ENCODE data around the gene CFAP126. TPM values are rescaled to one million over a fixed set of nuclear protein-coding genes. Genes with fewer than 3 reads are reported as not detected.

CFAP126 gene
- total RNA-seq, 1 donor from 2014 or later = not detected

DNA sequence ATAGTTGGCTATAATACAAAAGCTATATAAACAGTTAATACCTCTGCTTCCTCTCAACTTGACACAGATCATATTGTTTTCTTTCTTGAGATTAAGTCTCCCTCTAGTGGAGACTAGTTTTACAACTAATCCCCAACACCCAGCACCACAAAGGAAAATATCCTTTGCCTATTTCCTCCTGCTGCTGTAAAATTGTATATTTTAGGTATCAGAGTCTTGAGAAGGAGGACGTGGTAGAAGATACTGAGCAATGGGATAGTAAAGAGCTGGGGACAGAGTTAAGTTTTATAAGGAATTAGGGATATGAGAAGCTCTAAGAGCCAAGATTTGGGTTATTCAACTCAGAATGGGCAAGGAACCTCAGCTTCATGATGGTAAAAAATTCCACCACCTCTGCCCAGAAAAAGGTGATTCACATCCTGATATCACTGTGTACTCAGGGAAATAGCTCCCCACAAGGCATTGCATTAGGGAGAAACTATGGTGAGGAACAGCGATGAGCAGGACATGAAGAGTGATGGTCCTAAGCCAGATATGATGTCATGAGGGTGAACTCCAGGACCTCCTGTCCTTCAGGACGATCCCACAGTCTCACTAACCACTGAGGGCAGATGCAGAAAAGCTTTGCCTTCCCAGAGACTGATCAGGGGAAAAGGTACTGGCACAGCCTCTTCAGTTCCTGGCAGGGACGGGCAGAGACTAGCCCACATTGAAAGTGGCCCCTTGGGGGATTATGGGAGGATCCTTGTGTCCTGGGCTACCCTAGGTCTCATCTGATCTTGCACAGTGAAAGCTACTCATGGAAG, 14.7 kb upstream of the CFAP126 start:
- DNase-seq (ENCODE audit: low spot score in 2 of 2) = peak in 1 of 2 donors; percentile 81
- no peaks in the 10 kb centered on the region for H3K27me3 ChIP-seq
- intact Hi-C loops (cut with DNase I) = loop anchor here (1.0 to 5.0 kb wide), 4 partner anchors 70 to 230 kb away; partner anchors contain the start of genes NDUFS2 and SDHC
- H3K36me3 ChIP-seq = no peaks in the 10 kb centered on the region
- H3K4me3 ChIP-seq = no peak overlapping the region
- TF ChIP-seq, protein P1, sequence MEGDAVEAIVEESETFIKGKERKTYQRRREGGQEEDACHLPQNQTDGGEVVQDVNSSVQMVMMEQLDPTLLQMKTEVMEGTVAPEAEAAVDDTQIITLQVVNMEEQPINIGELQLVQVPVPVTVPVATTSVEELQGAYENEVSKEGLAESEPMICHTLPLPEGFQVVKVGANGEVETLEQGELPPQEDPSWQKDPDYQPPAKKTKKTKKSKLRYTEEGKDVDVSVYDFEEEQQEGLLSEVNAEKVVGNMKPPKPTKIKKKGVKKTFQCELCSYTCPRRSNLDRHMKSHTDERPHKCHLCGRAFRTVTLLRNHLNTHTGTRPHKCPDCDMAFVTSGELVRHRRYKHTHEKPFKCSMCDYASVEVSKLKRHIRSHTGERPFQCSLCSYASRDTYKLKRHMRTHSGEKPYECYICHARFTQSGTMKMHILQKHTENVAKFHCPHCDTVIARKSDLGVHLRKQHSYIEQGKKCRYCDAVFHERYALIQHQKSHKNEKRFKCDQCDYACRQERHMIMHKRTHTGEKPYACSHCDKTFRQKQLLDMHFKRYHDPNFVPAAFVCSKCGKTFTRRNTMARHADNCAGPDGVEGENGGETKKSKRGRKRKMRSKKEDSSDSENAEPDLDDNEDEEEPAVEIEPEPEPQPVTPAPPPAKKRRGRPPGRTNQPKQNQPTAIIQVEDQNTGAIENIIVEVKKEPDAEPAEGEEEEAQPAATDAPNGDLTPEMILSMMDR (IDR thresholded peaks at IDR 0.05) = peak; percentile 53 to 71 (median 62)
- H3K27ac ChIP-seq = peak overlapping the region; percentile 78
- H3K4me1 ChIP-seq = peaks cover 0 to 4% of the 10 kb centered on the region in 2 donors
- H3K9me3 ChIP-seq = no peaks in the 10 kb centered on the region

DNA sequence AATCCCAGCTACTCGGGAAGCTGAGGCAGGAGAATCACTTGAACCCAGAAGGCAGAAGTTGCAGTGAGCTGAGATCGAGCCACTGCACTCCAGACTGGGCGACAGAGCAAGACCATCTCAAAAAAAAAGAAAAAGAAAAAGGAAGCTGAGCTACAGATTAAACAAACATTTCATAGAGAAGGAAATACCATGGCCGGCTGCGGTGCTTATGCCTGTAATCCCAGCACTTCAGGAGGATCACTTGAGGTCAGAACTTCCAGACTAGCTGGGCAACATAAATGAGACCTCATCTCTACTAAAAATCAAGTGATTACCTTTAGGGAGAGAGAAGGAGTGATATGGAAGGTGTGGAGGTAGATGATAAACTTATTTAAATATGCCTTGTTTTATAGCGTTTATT, 14.0 kb upstream of the CFAP126 start:
- Histone ChIP-seq H3K27me3 (no peaks in the 10 kb centered on the region), H3K4me1 (peaks cover 0 to 4% of the 10 kb centered on the region in 2 donors), H3K9me3 (no peaks in the 10 kb centered on the region), H3K27ac (peak overlapping the region in 1 of 2 donors; percentile 78), H3K4me3 (no peak overlapping the region), H3K36me3 (no peaks in the 10 kb centered on the region)
- intact Hi-C loops (cut with DNase I) = loop anchor here (1.0 to 5.0 kb wide), 4 partner anchors 69 to 231 kb away; partner anchors contain the start of genes NDUFS2 and SDHC
- TF ChIP-seq, protein P1 (IDR thresholded peaks at IDR 0.05) = no peak
- DNase-seq (ENCODE audit: low spot score in 2 of 2) = no peak

DNA sequence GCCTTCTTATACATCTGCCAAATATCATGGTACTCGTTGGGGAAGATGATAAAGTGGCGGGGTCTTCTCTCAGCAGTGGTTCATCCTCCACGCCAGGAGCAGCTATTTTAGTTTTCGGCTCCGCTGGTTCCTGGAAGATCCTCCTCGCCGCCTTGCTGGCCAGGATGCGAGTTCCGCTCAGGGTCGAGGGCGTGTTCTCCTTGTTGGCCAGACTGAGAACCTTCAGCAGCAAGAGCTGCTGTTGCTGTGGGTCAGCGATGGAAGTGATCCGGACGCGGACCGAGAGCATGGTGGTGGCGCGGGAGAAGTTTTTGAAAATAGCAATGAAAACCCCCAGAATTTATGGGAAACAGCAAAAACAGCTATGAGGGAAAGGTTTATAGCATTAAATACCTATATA, 11.4 kb upstream of the CFAP126 start:
- intact Hi-C loops (cut with DNase I) = no loop called here
- Histone ChIP-seq H3K27ac (no peak overlapping the region), H3K27me3 (no peaks in the 10 kb centered on the region), H3K36me3 (no peaks in the 10 kb centered on the region), H3K9me3 (no peaks in the 10 kb centered on the region), H3K4me3 (no peak overlapping the region), H3K4me1 (peaks cover 0 to 4% of the 10 kb centered on the region in 2 donors)
- DNase-seq (ENCODE audit: low spot score in 2 of 2) = no peak
- TF ChIP-seq, protein P1 (IDR thresholded peaks at IDR 0.05) = no peak

DNA sequence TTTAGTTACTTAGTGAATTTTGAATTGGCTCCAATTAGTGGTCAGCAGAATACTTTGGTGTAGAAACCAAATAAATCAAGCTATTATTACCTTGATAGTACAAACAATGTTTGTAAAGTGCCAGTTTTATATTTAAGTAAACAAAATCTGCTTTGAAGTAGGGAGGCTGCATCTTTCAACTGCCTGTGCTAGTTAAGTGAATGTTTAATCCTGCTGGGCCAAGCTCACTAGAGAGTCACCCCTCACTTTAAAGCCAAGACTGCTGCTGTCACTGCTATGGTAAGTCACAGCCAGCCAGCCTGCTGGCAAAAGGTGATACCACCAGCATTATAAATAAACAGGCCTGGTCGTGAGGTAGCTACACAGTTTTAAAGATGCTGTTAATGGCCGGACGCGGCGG, 10.3 kb upstream of the CFAP126 start:
- intact Hi-C loops (cut with DNase I) = no loop called here
- TF ChIP-seq, protein P1 (IDR thresholded peaks at IDR 0.05) = no peak
- H3K27ac ChIP-seq = no peak overlapping the region

DNA sequence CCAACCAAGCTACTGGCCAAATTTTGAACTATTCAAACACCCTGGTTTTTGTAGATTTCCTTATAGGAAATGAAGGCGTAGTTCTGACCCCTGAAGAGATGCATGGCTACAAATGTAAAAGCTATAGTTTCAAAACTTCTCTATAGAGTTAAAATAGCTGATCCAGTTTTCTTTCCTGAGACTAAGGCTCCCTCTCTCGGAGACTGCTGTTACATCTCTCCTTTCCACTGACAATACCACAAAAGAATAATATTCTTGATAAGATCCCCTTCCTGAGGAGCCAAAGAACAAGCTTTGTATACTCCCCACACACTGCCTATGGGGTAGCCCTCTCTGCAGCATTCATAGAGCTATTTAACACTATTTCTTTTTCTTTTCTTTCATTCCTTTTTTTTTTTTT, 6.7 kb upstream of the CFAP126 start:
- Histone ChIP-seq H3K4me1 (no peaks in the 10 kb centered on the region), H3K27me3 (no peaks in the 10 kb centered on the region), H3K4me3 (no peak overlapping the region), H3K27ac (no peak overlapping the region), H3K36me3 (no peaks in the 10 kb centered on the region), H3K9me3 (no peaks in the 10 kb centered on the region)
- DNase-seq (ENCODE audit: low spot score in 2 of 2) = no peak
- intact Hi-C loops (cut with DNase I) = no loop called here
- TF ChIP-seq, protein P1 (IDR thresholded peaks at IDR 0.05) = no peak

More for the DNA sequence above, 10.3 kb upstream of the CFAP126 start:
- no peak for DNase-seq (ENCODE audit: low spot score in 2 of 2)
- Histone ChIP-seq H3K36me3 (no peaks in the 10 kb centered on the region), H3K4me1 (peaks cover 0 to 4% of the 10 kb centered on the region in 2 donors), H3K4me3 (no peak overlapping the region), H3K27me3 (no peaks in the 10 kb centered on the region), H3K9me3 (no peaks in the 10 kb centered on the region)

Data from ascending aorta (tissue), 2 donors.